B cell (primary cell): ENCODE data around the gene RCC2. TPM values are rescaled to one million over a fixed set of nuclear protein-coding genes. Genes with fewer than 3 reads are reported as not detected.

Source experiments
- ATAC-seq: fragments of 200-7000 bp; cut with Tn5 transposase; one replicate; pipeline ENCODE4 v1.10.0; 2021; ENCODE audit warnings: low read depth, mild to moderate bottlenecking, moderate number of reproducible peaks, moderate library complexity
- CTCF ChIA-PET: fragments of 350-600 bp; sonication (Branson Sonifier 250); formaldehyde crosslinking; loops from one replicate; lab custom pipeline; 2021; ENCODE audit warnings: antibody characterized with exemption, inconsistent platforms; lab: Charles Lee
- POLR2A ChIA-PET: fragments of 350-600 bp; sonication (Branson Sonifier 250); formaldehyde crosslinking; loops from one replicate; lab custom pipeline; 2021; ENCODE audit warnings: antibody characterized with exemption; lab: Charles Lee
- DNase-seq: peaks from one replicate; pipeline ENCODE4 v3.0.0; 2013
- H2AFZ ChIP-seq: 2 replicates; pipeline ENCODE4 v1.6.1; 2012; ENCODE audit warnings: mild to moderate bottlenecking, low read depth, low read length; ENCODE audit not compliant: insufficient read depth, poor library complexity, severe bottlenecking
- H3K27ac ChIP-seq, 2 donors: 1 replicate in 1 of 2; 2 replicates in 1 of 2; pipeline ENCODE4 v1.5.1; 2012 to 2013; ENCODE audit warnings: low read length in 2 of 2, mild to moderate bottlenecking in 2 of 2, moderate library complexity in 1 of 2
- H3K27me3 ChIP-seq, 4 experiments: fragments of 200-600 bp in 1 of 4; sonication (generic) in 1 of 4; replicated peaks in 1 of 4; 1 replicate in 2 of 4; 2 replicates in 2 of 4; pipeline versions ENCODE4 v1.6.1 to v1.7.0; 2013 to 2016; ENCODE audit warnings: low read length in 3 of 4, mild to moderate bottlenecking in 2 of 4, mixed read lengths in 1 of 4, moderate library complexity in 1 of 4; ENCODE audit not compliant: insufficient read depth in 4 of 4, control insufficient read depth in 3 of 4; ENCODE audit errors: control extremely low read depth in 1 of 4
- H3K36me3 ChIP-seq, 2 experiments: replicated peaks in 1 of 2; 1 replicate in 1 of 2; 2 replicates in 1 of 2; pipeline versions ENCODE4 v1.6.1 to v1.7.1; 2013; ENCODE audit warnings: low read length in 1 of 2; ENCODE audit not compliant: insufficient read depth in 2 of 2, control insufficient read depth in 1 of 2; ENCODE audit errors: control extremely low read depth in 1 of 2, extremely low read depth in 1 of 2
- H3K4me1 ChIP-seq, 2 donors: fragments of 200-600 bp in 1 of 2; sonication (generic) in 1 of 2; 1 replicate in 1 of 2; 2 replicates in 1 of 2; pipeline versions ENCODE4 v1.5.1 to v1.6.1; 2013 to 2017; ENCODE audit warnings: low read length in 2 of 2; ENCODE audit not compliant: control insufficient read depth in 2 of 2, insufficient read depth in 2 of 2
- H3K4me2 ChIP-seq: replicated peaks from 2 replicates; pipeline ENCODE3; 2012; ENCODE audit warnings: mild to moderate bottlenecking, low read depth, low read length; ENCODE audit not compliant: poor library complexity, severe bottlenecking
- H3K4me3 ChIP-seq, 5 experiments: fragments of 200-600 bp in 1 of 5; sonication (generic) in 1 of 5; 1 replicate in 3 of 5; 2 replicates in 2 of 5; pipeline versions ENCODE4 v1.5.1 to v1.7.0; 2011 to 2016; ENCODE audit warnings: low read length in 4 of 5, mild to moderate bottlenecking in 4 of 5, low read depth in 2 of 5, control low read depth in 1 of 5, moderate library complexity in 1 of 5; ENCODE audit not compliant: insufficient read depth in 1 of 5; ENCODE audit errors: control extremely low read depth in 1 of 5, extremely low read depth in 1 of 5
- H3K79me2 ChIP-seq: fragments of 200-600 bp; sonication (generic); one replicate; pipeline ENCODE4 v1.6.0; 2016; ENCODE audit warnings: low read length; ENCODE audit not compliant: control insufficient read depth, insufficient read depth
- H3K9ac ChIP-seq: fragments of 200-600 bp; sonication (generic); 2 replicates; pipeline ENCODE4 v1.6.1; 2017; ENCODE audit warnings: mild to moderate bottlenecking, low read length, moderate library complexity
- H3K9me3 ChIP-seq, 3 donors: one replicate each; pipeline versions ENCODE4 v1.6.1 to v1.7.1; 2013; ENCODE audit warnings: low read length in 2 of 3; ENCODE audit not compliant: control insufficient read depth in 2 of 3, insufficient read depth in 1 of 3; ENCODE audit errors: control extremely low read depth in 1 of 3
- H4K20me1 ChIP-seq: 2 replicates; pipeline ENCODE4 v1.6.0; 2012; ENCODE audit warnings: mild to moderate bottlenecking, low read length; ENCODE audit not compliant: insufficient read depth, control insufficient read depth, poor library complexity, severe bottlenecking
- H3K27ac Mint-ChIP-seq: one replicate; pipeline ENCODE4 v1.8.0; 2021; ENCODE audit warnings: mixed read lengths
- H3K27me3 Mint-ChIP-seq: one replicate; pipeline ENCODE4 v1.8.0; 2021; ENCODE audit warnings: mixed read lengths
- H3K4me1 Mint-ChIP-seq: one replicate; pipeline ENCODE4 v1.8.0; 2021; ENCODE audit warnings: mixed read lengths
- H3K4me3 Mint-ChIP-seq: one replicate; pipeline ENCODE4 v1.8.0; 2021; ENCODE audit warnings: mixed read lengths
- H3K9me3 Mint-ChIP-seq: one replicate; pipeline ENCODE4 v1.8.0; 2022; ENCODE audit warnings: mixed read lengths; ENCODE audit not compliant: insufficient read depth
- CTCF ChIP-seq: fragments of 200-600 bp; IDR thresholded peaks from one replicate; pipeline ENCODE4 v1.8.0; 2022; ENCODE audit warnings: antibody characterized with exemption, mild to moderate bottlenecking
- EZH2 ChIP-seq: IDR thresholded peaks from 2 replicates; pipeline ENCODE4 v1.6.1; 2012; ENCODE audit warnings: borderline replicate concordance, low read depth, mild to moderate bottlenecking, moderate library complexity, low read length; ENCODE audit not compliant: insufficient read depth, poor library complexity, severe bottlenecking
- WGBS: methylation state at CpG from one replicate; pipeline ENCODE4 v1.1.5; 2013; ENCODE audit warnings: missing lambda C conversion rate; ENCODE audit not compliant: insufficient coverage; 5-methylcytosine and 5-hydroxymethylcytosine counted together
- intact Hi-C: fragments of 100-400 bp; cut with micrococcal nuclease; formaldehyde crosslinking; loops from one replicate; pipeline ENCODE4 v1.10.0; 2022
- polyA plus RNA-seq: library from polyadenylated mRNA; depleted of rRNA; stranded (reverse); fragments of >200 nt; gene quantifications from 2 replicates; pipeline ENCODE4 v1.2.3, GENCODE V29; 2012
- total RNA-seq, 2 donors: library from RNA; stranded (reverse); fragments of 120-200 nt in 1 of 2; gene quantifications; 1 replicate in 1 of 2; 2 replicates in 1 of 2; pipeline versions ENCODE4 v1.2.3 to v1.2.4, GENCODE V29; 2013 to 2022

RCC2 gene
- total and polyA plus RNA-seq, 2 donors (not counting 1 experiment from before 2014, with no cell fraction given): 48.9 to 76.9 TPM

DNA sequence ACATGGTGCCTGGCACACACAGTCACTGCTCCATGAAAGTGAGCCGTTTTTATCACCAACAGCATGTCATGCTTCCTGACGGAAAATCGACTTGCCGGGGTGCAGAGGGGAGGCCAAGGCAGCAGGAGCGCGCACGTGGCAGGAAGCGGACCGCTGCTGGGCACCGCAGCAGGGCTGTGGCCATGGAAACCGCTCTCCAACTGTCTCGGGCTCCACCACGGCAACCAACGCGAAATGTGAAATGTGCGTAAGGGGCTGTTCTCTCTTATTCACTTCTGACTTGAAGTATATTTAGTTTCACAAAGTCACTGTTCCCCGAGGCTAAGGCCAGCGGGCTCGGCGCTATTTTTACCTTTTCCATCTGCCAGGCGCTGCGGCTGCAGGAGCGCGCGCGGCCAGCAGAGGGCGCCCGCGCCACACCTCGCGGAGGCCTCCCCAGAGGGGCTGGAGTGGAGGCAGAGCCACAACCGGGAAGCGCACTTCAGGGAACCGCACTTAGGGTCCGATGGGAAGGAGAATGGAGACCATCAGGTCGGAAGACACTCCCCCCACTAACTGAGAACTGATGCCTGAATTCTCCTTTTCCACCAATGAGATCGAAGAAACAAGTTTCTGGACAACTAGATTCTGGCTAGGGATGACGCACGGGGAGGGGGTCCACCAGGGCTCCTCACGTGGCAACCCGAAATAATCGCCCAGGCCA, 19.7 kb downstream of the RCC2 start:
- no peak overlapping the region for H3K4me2 ChIP-seq
- H4K20me1 ChIP-seq: peaks cover 50% of the 10 kb centered on the region
- CTCF ChIA-PET: interaction anchor here (0.7 to 1.9 kb wide), 9 partner anchors 11 to 359 kb away, joined by 3 to 7 read pairs (median 3); partner anchors contain the start of gene RCC2
- DNase-seq: peak; percentile 76
- no peaks in the 10 kb centered on the region for H3K9me3 ChIP-seq
- POLR2A ChIA-PET: no interaction called here
- no peaks in the 10 kb centered on the region for H3K9me3 Mint-ChIP-seq
- peak; percentile 99 for TF ChIP-seq CTCF
- TF ChIP-seq EZH2: no peak
- no peak overlapping the region for H2AFZ ChIP-seq
- no peak overlapping the region for H3K4me3 ChIP-seq
- no peaks in the 10 kb centered on the region for H3K4me1 ChIP-seq
- H3K27me3 Mint-ChIP-seq: no peaks in the 10 kb centered on the region
- H3K27ac Mint-ChIP-seq: no peak overlapping the region
- H3K4me3 Mint-ChIP-seq: no peak overlapping the region
- WGBS: 44% methylated on average over 31 of the region's 42 CpGs
- H3K4me1 Mint-ChIP-seq: peaks cover 1% of the 10 kb centered on the region
- H3K9ac ChIP-seq: no peak overlapping the region
- H3K79me2 ChIP-seq: peaks cover 59% of the 10 kb centered on the region
- peak; percentile 80 for ATAC-seq
- intact Hi-C loops: loop anchor here (1.0 to 2.0 kb wide), 3 partner anchors 20 to 65 kb away; partner anchors contain the start of gene RCC2
- no peaks in the 10 kb centered on the region for H3K27me3 ChIP-seq
- peaks cover 1 to 86% of the 10 kb centered on the region in 2 experiments for H3K36me3 ChIP-seq
- no peak overlapping the region for H3K27ac ChIP-seq

DNA sequence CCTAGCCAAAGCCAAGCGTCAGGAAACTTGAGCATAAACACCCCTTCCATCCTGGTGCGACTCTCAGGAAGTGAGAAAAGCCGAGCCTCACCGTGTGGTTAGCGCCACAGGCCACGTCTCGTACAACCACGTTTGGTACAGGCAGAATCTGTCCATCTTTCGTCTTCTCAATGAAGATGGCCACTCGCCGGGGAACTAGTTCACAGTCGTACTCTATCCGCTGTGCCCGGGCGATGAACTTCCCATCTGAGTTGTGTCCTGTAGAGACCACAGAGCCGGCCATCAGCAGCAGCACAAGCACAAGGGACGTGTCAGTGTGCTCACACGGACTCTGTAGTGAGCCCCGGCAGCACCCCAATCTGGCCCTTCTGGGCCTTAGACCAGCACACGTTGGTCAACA, 23.1 kb downstream of the RCC2 start:
- Histone ChIP-seq H3K4me3 (no peak overlapping the region), H3K9me3 (no peaks in the 10 kb centered on the region), H2AFZ (no peak overlapping the region), H3K9ac (no peak overlapping the region), H4K20me1 (peaks cover 48% of the 10 kb centered on the region), H3K27me3 (no peaks in the 10 kb centered on the region), H3K4me2 (no peak overlapping the region), H3K36me3 (peaks cover 1 to 86% of the 10 kb centered on the region in 2 experiments), H3K4me1 (no peaks in the 10 kb centered on the region), H3K27ac (no peak overlapping the region), H3K79me2 (peaks cover 42% of the 10 kb centered on the region)
- CTCF ChIA-PET: interaction anchor here (1.2 to 1.7 kb wide), 2 partner anchors 23 to 86 kb away, joined by 3 to 6 read pairs; partner anchors contain the start of gene RCC2
- 95% methylated on average over 20 of the region's 20 CpGs for WGBS
- no peak for ATAC-seq
- H3K9me3 Mint-ChIP-seq: no peaks in the 10 kb centered on the region
- no peak for DNase-seq
- TF ChIP-seq CTCF: no peak
- no peak for TF ChIP-seq EZH2
- H3K27me3 Mint-ChIP-seq: no peaks in the 10 kb centered on the region
- H3K4me3 Mint-ChIP-seq: no peak overlapping the region
- intact Hi-C loops: no loop called here
- peaks cover 1% of the 10 kb centered on the region for H3K4me1 Mint-ChIP-seq
- POLR2A ChIA-PET: no interaction called here
- H3K27ac Mint-ChIP-seq: no peak overlapping the region
